ENCODE data around the gene PTPRN2. TPM values are rescaled to one million over a fixed set of nuclear protein-coding genes. Genes with fewer than 3 reads are reported as not detected.

Gene PTPRN2
- total and polyA plus RNA-seq, 9 of the 15 experiments (the other 6 are each of a cell fraction or from before 2014, with no cell fraction given): not detected

DNA sequence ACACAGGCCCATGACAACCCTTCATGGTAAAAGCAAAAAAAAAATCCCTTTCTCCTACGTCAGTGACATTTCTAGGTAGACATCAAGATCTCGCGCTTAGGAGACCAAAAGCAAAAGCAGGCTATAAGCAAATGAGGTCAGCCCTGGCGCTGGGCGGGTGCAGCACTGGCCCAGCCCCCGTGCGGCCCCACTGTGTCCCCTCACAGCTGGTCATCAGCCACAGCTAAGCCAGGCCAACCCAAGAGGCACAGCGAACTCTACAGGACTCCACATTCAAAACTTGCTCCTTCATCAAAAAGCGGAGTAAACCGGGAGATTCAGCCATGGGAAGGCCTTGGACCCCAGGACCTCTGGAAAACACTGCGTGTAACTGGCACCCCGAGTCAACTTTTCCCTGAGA, 113.7 kb downstream of the PTPRN2 start (continued):
- TF ChIP-seq, protein P1, sequence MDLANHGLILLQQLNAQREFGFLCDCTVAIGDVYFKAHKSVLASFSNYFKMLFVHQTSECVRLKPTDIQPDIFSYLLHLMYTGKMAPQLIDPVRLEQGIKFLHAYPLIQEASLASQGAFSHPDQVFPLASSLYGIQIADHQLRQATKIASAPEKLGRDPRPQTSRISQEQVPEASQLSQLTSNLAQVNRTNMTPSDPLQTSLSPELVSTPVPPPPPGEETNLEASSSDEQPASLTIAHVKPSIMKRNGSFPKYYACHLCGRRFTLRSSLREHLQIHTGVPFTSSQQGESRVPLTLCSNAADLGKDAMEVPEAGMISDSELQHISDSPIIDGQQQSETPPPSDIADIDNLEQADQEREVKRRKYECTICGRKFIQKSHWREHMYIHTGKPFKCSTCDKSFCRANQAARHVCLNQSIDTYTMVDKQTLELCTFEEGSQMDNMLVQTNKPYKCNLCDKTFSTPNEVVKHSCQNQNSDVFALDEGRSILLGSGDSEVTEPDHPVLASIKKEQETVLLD (IDR thresholded peaks at IDR 0.05): no peak
- no peak for TF ChIP-seq ZNF780A (CRISPR knock-in tag; IDR thresholded peaks at IDR 0.05)

DNA sequence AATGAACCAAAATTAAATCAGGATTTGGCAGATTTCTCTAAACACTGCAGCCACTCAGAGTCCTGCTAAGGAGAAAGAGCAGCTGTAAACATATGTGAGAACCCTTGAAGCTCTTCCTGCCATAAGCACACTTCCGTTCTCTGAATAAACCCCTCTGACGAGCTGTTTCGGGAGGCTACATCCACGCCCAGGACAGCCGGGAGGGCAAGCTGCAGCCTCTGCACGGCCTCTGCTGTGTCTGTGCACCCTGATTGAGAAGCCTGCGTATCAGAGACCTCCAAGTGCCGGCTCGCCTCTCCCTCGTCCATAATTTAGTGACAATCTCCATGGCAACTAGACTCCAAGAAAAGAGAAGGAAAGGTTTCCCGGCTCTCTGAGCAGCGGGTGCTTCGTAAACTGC, 114.4 kb downstream of the PTPRN2 start:
- Histone ChIP-seq H2AFZ (ENCODE audit: low read depth, low read length) (no peak overlapping the region), H3K27me3 (ENCODE audit: control insufficient read depth in 2 of 2, insufficient read depth in 2 of 2, low read length in 2 of 2) (peaks cover 73 to 79% of the 10 kb centered on the region in 2 experiments), H3K27ac (ENCODE audit: extremely low read depth, low read depth, low read length) (no peak overlapping the region), H3K9ac (ENCODE audit: insufficient read depth in 1 of 2, low read depth in 2 of 2, low read length in 2 of 2) (no peak overlapping the region), H3K9me3 (replicated peaks; ENCODE audit: control insufficient read depth, insufficient read depth, low read depth, low read length) (no peaks in the 10 kb centered on the region), H3K79me2 (ENCODE audit: control insufficient read depth, insufficient read depth, low read length) (no peaks in the 10 kb centered on the region), H4K20me1 (replicated peaks; ENCODE audit: control insufficient read depth, insufficient read depth, low read length) (peaks cover 14% of the 10 kb centered on the region), H3K4me3 (no peak overlapping the region), H3K4me1 (replicated peaks in 1 of 2; ENCODE audit: control insufficient read depth in 2 of 2, insufficient read depth in 2 of 2, low read length in 2 of 2) (no peaks in the 10 kb centered on the region), H3K4me2 (ENCODE audit: insufficient read depth, low read length) (no peak overlapping the region), H3K36me3 (ENCODE audit: control insufficient read depth, insufficient read depth, low read length) (no peaks in the 10 kb centered on the region), H3K9me1 (ENCODE audit: control insufficient read depth, insufficient read depth, low read length) (no peaks in the 10 kb centered on the region)
- whole genome bisulfite sequencing (ENCODE audit: insufficient coverage, low coverage, missing lambda C conversion rate): under 1% methylated on average over 13 of the region's 13 CpGs
- intact Hi-C loops (cut with micrococcal nuclease) (no loop called here), in situ Hi-C loops (cut with MboI) (no loop called here)
- BruUV-seq (replicated peaks): no TSS peak
- TF ChIP-seq ZNF384 (IDR thresholded peaks at IDR 0.05; ENCODE audit: low read depth, low read length) (no peak), SRSF1 (IDR thresholded peaks at IDR 0.05; ENCODE audit: low read depth, low read length) (no peak), POLR2A (conservative IDR thresholded peaks at IDR 0.05) (no peak), MCM3 (IDR thresholded peaks at IDR 0.05) (no peak), FOS (IDR thresholded peaks at IDR 0.05; ENCODE audit: extremely low read depth, insufficient read length) (no peak), ZBTB33 (CRISPR knock-in tag; IDR thresholded peaks at IDR 0.05) (no peak), ZNF174 (CRISPR knock-in tag; IDR thresholded peaks at IDR 0.05) (no peak), HNRNPH1 (optimal IDR thresholded peaks at IDR 0.05; ENCODE audit: low read depth, low read length) (no peak), NR2F6 (CRISPR knock-in tag; IDR thresholded peaks at IDR 0.05) (no peak), ZNF589 (CRISPR knock-in tag; IDR thresholded peaks at IDR 0.05; ENCODE audit: low read depth) (no peak), ZNF124 (CRISPR knock-in tag; IDR thresholded peaks at IDR 0.05) (no peak)
- TF ChIP-seq, protein P2, sequence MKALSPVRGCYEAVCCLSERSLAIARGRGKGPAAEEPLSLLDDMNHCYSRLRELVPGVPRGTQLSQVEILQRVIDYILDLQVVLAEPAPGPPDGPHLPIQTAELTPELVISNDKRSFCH (CRISPR knock-in tag; IDR thresholded peaks at IDR 0.05): no peak
- TF ChIP-seq, protein P2 (tag; IDR thresholded peaks at IDR 0.05): no peak
- TF ChIP-seq, protein P3, sequence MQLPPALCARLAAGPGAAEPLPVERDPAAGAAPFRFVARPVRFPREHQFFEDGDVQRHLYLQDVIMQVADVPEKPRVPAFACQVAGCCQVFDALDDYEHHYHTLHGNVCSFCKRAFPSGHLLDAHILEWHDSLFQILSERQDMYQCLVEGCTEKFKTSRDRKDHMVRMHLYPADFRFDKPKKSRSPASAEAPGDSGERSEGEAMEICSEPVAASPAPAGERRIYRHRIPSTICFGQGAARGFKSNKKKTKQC (CRISPR knock-in tag; IDR thresholded peaks at IDR 0.05): no peak
- DNase-seq (ENCODE audit: extremely low read depth in 1 of 4, low spot score in 3 of 4): no peak
- ChIA-PET CTCF (ENCODE audit: low intra/inter-chr PET ratio) (no interaction called here), POLR2A (interaction anchor here (0.7 to 1.0 kb wide), 2 partner anchors 40 to 1681 kb away, joined by 3 read pairs; no protein-coding TSS in a partner anchor)
- no peak for FAIRE-seq
- no peak for ATAC-seq
